GM19467 (cell line): ENCODE measurements around the gene LRRC58.
"Not testable (repeated sequence)": the region's sequence is repeated elsewhere in the genome, so short reads cannot be mapped to it uniquely, and the experiment has no call there.

Source experiments
- ATAC-seq: cut with Tn5 transposase; IDR thresholded peaks from one replicate; pipeline ENCODE4 v1.9.1; 2021; ENCODE audit warnings: mild to moderate bottlenecking, moderate library complexity; ENCODE audit not compliant: unreplicated experiment

LRRC58 gene

DNA sequence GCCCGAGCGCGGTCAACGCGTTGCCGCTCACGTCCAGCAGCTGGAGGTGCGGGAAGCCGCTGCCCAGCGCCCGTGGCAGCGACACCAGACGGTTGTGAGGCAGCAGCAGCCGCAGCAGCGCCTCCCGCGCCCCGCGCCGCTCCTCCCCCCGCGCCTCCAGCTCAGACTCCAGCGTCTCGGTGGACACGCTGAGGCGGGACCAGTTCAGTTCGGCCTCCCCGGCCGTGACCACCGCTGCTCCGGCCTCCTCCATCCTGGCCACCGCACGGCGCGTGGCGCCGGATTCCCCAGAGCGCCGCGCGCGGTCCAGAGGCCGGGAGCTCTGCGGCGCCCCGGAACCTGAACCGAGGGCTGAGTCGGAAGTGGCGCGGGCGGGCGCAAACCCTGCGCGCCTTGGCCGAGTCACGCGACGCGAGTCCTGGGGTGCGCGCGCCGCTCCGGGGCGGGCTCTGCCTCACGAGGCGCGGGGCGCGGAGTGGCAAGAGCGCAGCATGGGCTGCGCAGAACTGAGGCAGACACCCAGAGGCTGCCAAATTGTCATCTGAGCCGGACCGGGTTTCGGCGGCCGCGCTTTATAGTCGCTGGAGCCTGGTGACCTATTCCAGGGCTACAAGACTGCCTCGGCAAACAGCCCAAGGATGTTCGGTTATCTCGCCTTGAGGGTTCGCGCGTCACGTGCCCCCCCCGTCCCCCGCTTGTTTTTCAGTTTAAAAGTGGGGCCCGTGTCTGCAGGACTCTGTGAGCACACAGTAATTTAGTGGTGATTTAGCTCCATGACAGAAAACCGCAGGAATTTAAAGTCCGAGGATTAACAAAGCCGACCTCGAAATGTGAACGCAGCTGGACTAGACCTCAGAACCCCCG, at the start of gene LRRC58:
Gene LRRC58, minus strand, starts transcription at position 364 of the 864 bp plus-strand sequence. Its CDS starts 111 bp downstream, at position 253.
- peak; percentile 84 for ATAC-seq

DNA sequence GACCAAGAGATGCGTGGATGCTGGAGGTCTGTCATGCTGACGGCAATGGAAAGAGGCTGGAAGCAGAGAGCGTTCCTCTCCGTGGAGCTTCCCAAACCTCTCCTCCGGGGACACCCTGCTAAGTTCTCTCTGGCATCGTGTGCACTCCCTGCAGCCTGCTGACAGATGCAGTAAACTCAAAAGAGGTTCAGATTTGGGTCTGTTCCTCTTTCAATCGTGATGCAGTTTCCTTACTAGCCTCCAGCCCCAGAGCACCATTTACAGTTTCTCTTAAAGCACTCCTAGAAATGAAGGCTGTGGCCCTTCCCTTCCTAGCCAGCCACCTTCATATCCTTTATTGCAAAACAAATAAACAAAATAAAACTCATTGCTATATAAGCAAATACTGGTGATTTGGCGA, 47.3 kb upstream of the LRRC58 start:
- no peak for ATAC-seq

DNA sequence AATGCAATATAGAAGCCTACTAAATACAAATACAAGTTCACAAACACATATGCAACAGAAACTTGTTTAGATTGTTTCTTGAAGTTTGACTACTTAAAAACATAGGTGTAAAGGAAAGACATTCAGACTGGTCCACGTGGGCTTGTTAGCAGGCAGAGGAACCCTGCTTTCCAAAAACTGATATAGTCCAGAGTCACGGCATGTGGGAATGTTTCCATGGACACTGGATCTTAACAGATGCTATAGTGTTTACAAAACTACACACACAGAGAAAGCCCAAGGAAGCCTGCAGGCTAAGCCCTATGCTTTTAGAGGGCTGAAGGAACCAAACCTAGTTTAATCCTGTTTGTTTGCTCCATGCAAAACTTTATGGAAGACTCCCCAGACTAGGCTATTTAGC, 45.2 kb upstream of the LRRC58 start:
- ATAC-seq, result no peak

- no peak for ATAC-seq
Observed at GRCh38 chr3:120393761-120394160, 44.6 kb upstream of the LRRC58 start.

GRCh38 chr3:120393243-120393642, 44.1 kb upstream of the LRRC58 start:
- ATAC-seq, result no peak

GRCh38 chr3:120382941-120383447, 33.8 kb upstream of the LRRC58 start:
- no peak for ATAC-seq

DNA sequence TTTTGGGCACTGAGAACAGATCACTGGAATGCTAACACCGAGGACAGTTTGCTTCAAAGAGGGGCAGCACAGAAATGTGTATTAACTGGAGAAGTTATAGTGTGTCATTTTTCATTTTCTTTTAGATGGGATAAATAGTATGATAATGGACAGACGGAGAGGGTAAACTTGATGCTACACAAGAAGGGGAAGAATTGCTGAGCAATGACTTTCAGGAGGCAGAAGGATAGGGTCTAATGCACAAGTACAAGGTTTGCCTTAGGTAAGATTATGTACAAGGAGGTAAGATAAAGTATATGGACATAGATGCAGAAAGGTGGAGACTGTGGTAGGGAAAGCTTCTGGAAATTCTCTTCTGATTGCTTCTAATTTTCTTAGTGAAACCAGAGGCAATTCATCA, 32.3 kb upstream of the LRRC58 start:
- ATAC-seq, result no peak

DNA sequence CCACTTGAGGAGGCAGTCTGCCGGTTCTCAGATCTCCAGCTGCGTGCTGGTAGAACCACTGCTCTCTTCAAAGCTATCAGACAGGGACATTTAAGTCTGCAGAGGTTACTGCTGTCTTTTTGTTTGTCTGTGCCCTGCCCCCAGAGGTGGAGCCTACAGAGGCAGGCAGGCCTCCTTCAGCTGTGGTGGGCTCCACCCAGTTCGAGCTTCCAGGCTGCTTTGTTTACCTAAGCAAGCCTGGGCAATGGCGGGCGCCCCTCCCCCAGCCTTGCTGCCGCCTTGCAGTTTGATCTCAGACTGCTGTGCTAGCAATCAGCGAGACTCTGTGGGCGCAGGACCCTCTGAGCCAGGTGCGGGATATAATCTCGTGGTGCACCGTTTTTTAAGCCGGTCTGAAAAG, 28.8 kb upstream of the LRRC58 start:
- ATAC-seq, result not testable (repeated sequence)

DNA sequence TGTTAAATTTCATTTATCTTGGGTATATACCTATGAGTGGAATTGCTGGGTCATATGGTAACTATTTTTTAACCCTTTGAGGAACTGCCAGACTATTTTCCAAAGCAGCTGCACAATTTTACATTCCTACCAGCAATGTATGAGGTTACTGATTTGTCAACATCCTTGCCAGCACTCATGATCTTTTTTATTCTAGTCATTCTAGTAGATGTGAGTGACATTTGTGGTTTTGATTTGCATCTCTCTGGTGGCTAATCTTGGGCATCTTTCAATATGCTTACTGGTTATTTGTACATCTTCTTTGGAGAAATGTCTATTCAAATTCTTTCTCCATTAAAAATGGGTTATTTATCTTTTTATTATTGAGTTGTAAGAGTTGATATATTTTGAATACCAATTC, 21.3 kb upstream of the LRRC58 start:
- ATAC-seq, result peak; percentile 64

GRCh38 chr3:120369037-120369467, 19.9 kb upstream of the LRRC58 start:
- peak; percentile 90 for ATAC-seq

DNA sequence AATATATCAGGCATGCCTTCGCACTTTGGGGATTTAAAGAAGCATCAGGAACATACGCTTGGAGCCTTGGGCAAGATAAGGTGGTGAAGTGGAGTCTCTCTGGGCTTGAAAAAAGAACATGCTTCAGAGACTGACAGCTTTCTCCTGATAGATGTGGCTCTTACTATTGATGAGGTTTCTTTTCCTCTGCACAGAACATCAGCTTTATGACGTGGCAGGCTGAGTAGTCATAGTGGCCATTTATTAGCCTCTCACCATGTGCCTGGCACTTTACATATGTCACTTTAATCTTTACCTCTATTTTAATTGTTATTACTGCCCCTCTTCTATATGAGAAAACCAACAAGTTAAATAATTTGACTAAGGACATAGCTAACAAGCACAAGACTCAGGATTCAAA, 19.0 kb upstream of the LRRC58 start:
- no peak for ATAC-seq

DNA sequence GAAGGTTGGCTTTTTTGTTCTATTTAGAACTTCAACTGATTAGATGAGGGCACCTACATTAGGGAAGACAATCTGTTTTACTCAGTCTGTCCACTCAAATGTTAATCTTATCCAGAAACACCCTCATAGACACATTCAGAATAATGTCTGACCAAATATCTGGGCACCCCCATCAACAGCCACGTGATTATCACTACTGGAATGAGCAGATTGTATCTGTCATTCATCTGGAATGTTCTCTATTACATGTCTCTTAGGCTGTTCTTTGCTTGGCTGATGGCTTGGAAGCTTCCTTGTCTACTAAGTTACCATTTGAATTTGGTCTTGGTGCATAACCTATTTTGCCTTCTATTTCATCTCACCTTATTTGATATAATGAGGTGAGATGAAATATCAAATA, 15.7 kb upstream of the LRRC58 start:
- ATAC-seq, result no peak

DNA sequence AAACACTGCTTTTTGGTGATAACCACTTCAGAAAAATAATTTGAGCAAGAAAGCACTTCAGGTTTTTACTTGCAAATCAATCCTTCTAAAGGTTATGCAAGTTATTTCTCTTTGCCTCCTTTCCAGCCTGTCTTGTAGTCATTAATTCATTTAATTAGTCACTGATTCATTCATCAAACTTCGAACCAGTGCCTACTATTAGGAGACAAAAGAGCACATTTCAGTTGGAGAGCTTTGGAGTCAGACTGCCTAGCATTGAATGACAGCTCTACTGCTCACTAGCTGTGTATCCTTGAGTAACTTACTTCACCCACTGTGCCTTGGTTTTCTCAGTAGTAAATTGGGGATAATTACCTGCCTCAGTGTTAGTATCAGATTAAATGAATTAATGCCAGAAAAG, 14.9 kb upstream of the LRRC58 start:
- no peak for ATAC-seq

GRCh38 chr3:120357807-120358206, 8.7 kb upstream of the LRRC58 start:
- no peak for ATAC-seq

- ATAC-seq, result no peak
Observed at GRCh38 chr3:120355486-120355885, 6.3 kb upstream of the LRRC58 start.

DNA sequence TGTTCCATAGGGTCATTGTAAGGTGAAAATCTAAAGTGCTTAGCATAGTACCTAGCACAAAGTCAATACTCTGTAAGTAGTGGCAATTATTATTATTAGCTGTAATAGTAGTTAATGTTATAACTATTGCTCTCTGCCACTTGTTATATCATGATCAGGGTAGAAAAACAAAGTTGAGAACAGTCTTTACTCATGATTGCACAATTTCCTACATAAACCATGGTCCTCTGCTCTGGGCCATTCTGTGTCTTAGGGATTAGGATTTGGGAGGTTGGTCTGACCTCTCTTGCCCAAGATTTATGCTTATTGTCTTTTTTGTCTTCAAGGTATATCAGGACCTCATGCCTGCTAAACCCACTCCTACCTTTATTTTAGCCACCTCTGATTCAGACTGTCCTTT, 4.3 kb upstream of the LRRC58 start:
- no peak for ATAC-seq

- no peak for ATAC-seq
Observed at GRCh38 chr3:120352017-120352416, 2.9 kb upstream of the LRRC58 start.

GRCh38 chr3:120350401-120350941, 1.3 kb upstream of the LRRC58 start:
- no peak for ATAC-seq

DNA sequence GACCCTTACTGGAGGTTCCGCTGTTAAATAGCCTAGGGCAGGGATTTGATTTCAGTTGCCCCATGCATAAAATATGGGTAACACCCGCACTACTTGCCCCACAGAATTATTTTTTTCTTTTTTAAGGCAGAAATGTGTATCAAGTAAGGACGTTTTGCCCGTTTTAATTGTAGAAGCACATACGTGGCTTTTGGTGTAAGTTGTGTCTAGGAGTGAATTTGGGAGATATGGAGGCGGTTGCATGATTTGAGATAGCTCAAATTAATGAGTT, 636 bp upstream of the LRRC58 start:
- no peak for ATAC-seq

GRCh38 chr3:120348065-120348990, 826 bp downstream of the LRRC58 start:
- peak; percentile 53 for ATAC-seq

GRCh38 chr3:120344349-120344748, 4.8 kb downstream of the LRRC58 start:
- ATAC-seq, result no peak
